Measurements from ENCODE around the gene DPM3.
"Not testable (repeated sequence)": the region's sequence is repeated elsewhere in the genome, so short reads cannot be mapped to it uniquely, and the experiment has no call there.

The DPM3 gene, protein sequence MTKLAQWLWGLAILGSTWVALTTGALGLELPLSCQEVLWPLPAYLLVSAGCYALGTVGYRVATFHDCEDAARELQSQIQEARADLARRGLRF

GRCh38 chr1:155139895-155140629 lies at the start of gene DPM3:
Gene DPM3 (minus strand): TSS chr1:155140531. CDS start chr1:155140240, 291 bp downstream.
- DNase-seq = peak; percentile 94

DNA sequence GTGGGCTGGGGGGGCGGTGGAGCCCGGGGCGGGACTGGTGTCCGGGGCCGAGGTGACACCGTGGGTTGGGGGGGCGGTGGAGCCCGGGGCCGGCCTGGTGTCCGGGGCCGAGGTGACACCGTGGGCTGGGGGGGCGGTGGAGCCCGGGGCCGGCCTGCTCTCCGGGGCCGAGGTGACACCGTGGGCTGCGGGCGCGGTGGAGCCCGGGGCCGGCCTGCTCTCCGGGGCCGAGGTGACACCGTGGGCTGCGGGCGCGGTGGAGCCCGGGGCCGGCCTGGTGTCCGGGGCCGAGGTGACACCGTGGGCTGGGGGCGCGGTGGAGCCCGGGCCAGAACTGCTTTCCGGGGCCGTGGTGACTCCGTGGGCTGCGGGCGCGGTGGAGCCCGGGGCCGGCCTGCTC lies 49.6 kb upstream of the DPM3 start:
- DNase-seq = not testable (repeated sequence)

DNA sequence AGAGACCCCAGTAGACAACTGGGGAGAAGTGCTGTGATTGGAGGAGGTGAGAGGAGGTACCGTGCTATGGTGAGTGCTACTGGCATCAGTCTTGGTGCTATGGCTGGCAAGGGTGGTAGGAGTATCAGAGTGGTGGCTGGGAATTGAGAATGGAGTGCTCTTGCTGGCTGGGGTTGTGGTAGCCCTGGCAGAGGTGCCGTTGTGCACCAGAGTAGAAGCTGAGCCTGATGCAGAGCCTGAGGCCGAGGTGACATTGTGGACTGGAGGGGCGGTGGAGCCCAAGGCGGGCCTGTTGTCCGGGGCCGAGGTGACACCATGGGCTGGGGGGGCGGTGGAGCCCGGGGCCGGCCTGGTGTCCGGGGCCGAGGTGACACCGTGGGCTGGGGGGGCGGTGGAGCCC lies 47.9 kb upstream of the DPM3 start:
- DNase-seq = no peak

DNA sequence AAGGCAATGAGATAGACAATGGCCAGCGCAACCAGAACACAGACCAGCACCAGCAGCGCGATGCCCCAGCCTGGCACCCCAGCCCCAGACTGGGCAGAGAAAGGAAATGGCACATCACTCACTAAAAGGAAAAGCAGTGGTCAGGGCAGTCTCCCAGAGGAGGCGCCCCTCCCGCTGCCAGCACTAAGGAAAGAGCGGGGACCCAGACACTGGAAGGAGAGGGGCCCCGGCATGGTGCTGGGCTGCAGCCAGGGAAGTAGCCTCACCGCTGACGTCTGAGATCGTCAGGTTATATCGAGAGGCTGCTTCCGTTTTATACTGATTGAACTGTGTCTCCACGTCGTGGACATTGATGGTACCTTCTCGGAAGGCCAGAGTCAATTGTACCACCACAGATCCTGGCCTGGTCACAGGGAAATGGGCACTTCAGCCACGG lies 47.1 kb upstream of the DPM3 start:
- no peak for DNase-seq

DNA sequence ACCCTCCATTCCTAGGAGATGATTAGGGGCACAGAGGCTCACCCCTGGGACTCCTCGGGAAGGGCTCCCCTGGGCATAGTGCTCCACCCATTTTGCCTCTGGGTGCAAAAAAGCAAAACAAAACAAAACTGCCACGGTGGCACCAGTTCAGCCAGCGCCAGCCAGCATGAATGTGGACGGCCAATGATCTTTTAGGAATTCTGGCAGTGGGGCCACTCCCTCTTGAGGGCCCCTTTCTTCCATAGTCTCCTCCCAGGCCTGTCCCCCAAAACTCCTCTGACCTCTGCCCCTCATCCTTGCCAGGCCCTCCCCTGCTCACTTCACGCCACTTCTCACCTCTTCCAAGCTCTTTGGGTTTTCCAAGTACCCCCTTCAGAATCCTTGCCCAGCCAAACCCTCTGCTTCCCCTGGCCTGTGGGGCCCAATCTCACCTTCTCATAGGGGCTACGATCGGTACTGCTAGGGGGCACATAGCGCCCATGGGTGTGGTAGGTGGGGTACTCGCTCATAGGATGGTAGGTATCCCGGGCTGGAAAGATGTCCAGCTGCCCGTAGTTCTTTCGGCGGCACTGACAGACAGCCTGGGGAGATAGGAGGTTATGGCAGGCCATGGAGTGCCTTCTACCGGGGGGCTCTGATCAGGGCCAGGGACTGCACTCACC lies 46.6 kb upstream of the DPM3 start:
- DNase-seq = no peak

GRCh38 chr1:155186067-155186793 lies 45.9 kb upstream of the DPM3 start:
- no peak for DNase-seq

DNA sequence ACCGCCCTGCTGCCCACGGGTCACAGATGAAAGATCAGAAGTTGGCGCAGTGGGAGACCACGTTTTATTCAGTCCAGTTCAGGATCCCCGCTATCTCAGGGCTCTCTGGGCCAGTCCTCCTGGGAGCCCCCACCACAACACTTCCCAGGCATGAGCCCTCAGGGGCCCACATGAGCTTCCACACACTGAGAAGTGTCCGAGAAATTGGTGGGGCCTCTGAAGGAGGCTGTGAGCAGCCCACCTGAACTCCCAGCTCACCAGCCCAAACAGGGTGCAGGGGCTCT lies 45.4 kb upstream of the DPM3 start:
- DNase-seq = no peak

GRCh38 chr1:155184835-155185782 lies 44.8 kb upstream of the DPM3 start:
- no peak for DNase-seq

GRCh38 chr1:155184351-155184811 lies 44.0 kb upstream of the DPM3 start:
- DNase-seq = no peak

- DNase-seq = no peak
Measured at GRCh38 chr1:155183775-155184221, 43.5 kb upstream of the DPM3 start.

- DNase-seq = no peak
Measured at GRCh38 chr1:155182052-155182550, 41.8 kb upstream of the DPM3 start.

DNA sequence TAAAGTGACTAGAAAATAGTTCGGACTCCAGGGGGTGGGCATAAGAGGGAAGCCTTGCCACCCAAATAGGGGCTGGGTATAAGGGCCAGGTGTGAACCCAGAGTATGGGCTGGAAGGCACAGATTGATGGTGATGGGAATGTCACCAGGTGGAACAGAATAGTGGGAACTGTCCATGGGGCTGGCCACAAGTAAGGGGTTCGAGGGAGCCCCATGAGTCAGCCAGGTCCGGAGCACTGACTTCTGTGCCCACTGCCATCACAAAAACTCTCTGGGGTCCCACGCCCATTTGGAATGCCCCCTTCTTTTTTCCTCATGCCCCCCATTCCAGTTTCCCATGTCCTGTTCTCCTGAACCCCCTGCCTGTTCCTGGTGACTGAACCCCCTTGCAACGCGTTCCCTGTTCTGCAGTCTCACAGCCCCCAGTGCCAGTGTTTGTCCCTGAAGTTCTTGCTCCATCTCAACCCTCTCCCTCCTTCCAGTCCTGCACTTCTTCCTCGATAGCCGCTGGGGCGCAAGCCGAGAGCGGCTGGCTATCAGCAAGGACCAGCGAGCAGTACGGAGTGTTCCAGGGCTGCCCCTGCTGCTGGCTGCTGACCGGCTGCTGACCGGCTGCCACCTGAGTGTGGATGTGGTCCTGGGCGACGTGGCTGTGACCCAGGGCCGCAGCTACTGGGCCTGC lies 41.2 kb upstream of the DPM3 start:
- no peak for DNase-seq

- no peak for DNase-seq
Measured at GRCh38 chr1:155179112-155180031, 39.0 kb upstream of the DPM3 start.

- DNase-seq = peak; percentile 47
Measured at GRCh38 chr1:155178441-155179111, 38.2 kb upstream of the DPM3 start.

DNA sequence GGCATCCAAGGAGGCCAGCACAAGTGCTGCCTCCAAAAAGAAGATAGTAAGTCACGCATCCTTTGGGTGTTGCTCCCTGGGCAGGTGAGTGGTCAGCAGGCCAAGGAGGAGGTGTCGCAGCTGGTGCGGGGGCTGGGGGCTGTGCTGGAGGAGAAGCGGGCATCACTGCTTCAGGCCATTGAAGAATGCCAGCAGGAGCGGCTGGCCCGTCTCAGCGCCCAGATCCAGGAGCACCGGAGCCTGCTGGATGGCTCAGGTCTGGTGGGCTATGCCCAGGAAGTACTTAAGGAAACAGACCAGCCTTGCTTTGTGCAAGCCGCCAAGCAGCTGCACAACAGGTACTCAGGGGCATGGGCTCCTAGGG lies 37.6 kb upstream of the DPM3 start:
- peak; percentile 48 for DNase-seq

- DNase-seq = no peak
Measured at GRCh38 chr1:155177192-155177917, 37.0 kb upstream of the DPM3 start.

- DNase-seq = peak; percentile 95
Measured at GRCh38 chr1:155176544-155177071, 36.3 kb upstream of the DPM3 start.

DNA sequence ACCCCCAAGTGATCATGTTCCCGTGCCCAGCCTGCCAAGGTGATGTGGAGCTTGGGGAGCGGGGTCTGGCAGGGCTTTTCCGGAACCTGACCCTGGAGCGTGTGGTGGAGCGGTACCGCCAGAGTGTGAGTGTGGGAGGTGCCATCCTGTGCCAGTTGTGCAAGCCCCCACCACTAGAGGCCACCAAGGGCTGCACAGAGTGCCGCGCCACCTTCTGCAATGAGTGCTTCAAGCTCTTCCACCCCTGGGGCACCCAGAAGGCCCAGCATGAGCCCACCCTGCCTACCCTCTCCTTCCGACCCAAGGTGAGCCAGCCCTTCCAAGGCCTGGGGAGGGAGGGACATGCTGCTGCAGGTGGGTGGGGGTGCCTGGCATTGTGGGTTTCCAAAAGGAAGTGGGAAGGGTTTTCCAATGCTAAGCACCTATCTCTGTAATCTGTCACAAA lies 35.6 kb upstream of the DPM3 start:
- peak; percentile 63 for DNase-seq

Measured in activated CD8-positive, alpha-beta memory T cell treated with anti-CD3 and anti-CD28 coated beads for 24 hours (primary cell).